ENCODE measurements around the gene HMGCS2. TPM values are rescaled to one million over a fixed set of nuclear protein-coding genes. Genes with fewer than 3 reads are reported as not detected.

Gene HMGCS2
- polyA plus RNA-seq, 1 of the 3 experiments (the other 2 are of a cell fraction), result not detected

DNA sequence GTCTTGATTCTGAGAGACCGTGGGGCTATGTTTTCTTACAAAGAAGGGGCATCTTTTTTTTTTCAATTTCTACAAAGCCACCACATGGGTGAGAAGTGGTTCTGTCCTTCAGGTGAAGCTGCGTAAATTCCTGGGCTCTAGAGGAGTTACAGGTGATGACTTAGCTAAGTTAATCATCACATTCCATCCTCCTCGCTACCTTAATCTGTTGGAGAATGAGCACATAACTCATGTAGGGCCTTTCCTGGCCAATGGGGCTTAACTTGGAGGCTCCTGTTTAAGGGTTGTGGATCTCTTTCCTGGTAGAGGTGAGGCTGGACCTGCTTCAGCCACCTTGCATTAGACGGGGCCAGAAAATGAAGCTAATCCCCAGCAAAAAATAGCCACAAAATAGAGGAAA is 22.7 kb upstream of the HMGCS2 start:
- Histone ChIP-seq H3K9me3 (no peaks in the 10 kb centered on the region), H4K20me1 (ENCODE audit: insufficient read depth) (no peaks in the 10 kb centered on the region), H3K27me3 (ENCODE audit: insufficient read depth) (no peaks in the 10 kb centered on the region), H3K4me1 (ENCODE audit: control insufficient read depth in 1 of 2, insufficient read depth in 2 of 2, low read depth in 1 of 2, low read length in 1 of 2) (no peaks in the 10 kb centered on the region; a peak in 1 of 4 replicates), H3K9me2 (no peaks in the 10 kb centered on the region), H2AFZ (ENCODE audit: low read depth) (no peak overlapping the region), H3K4me3 (ENCODE audit: low read depth in 2 of 2, low read length in 1 of 2) (no peak overlapping the region), H3K4me2 (no peak overlapping the region), H3K27ac (ENCODE audit: low read depth in 2 of 2, low read length in 1 of 2) (no peak overlapping the region), H3F3A (replicated peaks; ENCODE audit: insufficient read depth) (no peaks in the 10 kb centered on the region), H3K36me3 (replicated peaks in 1 of 2; ENCODE audit: control insufficient read depth in 1 of 2, insufficient read depth in 2 of 2, low read length in 1 of 2) (no peaks in the 10 kb centered on the region), H3K9ac (no peak overlapping the region), H3K79me2 (ENCODE audit: insufficient read depth) (no peaks in the 10 kb centered on the region)
- DNase-seq, result no peak
- TF ChIP-seq, protein P1, sequence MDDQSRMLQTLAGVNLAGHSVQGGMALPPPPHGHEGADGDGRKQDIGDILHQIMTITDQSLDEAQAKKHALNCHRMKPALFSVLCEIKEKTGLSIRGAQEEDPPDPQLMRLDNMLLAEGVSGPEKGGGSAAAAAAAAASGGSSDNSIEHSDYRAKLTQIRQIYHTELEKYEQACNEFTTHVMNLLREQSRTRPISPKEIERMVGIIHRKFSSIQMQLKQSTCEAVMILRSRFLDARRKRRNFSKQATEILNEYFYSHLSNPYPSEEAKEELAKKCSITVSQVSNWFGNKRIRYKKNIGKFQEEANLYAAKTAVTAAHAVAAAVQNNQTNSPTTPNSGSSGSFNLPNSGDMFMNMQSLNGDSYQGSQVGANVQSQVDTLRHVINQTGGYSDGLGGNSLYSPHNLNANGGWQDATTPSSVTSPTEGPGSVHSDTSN (IDR thresholded peaks at IDR 0.05), result no peak
- no peak for TF ChIP-seq ELF1 (IDR thresholded peaks at IDR 0.05)
- TF ChIP-seq RFX5 (IDR thresholded peaks at IDR 0.05; ENCODE audit: low read length), result no peak
- TF ChIP-seq POLR2AphosphoS5 (IDR thresholded peaks at IDR 0.05; ENCODE audit: low read depth, low read length), result no peak
- TF ChIP-seq RAD21 (IDR thresholded peaks at IDR 0.05; ENCODE audit: low read length), result no peak
- 82% methylated on average over 4 of the region's 4 CpGs for WGBS (ENCODE audit: low lambda C conversion rate)
- POLR2A ChIA-PET, result no interaction called here
- CTCF ChIA-PET, result interaction anchor here (0.5 to 0.8 kb wide), 2 partner anchors 18 to 94 kb away, joined by 3 read pairs; no protein-coding TSS in a partner anchor

DNA sequence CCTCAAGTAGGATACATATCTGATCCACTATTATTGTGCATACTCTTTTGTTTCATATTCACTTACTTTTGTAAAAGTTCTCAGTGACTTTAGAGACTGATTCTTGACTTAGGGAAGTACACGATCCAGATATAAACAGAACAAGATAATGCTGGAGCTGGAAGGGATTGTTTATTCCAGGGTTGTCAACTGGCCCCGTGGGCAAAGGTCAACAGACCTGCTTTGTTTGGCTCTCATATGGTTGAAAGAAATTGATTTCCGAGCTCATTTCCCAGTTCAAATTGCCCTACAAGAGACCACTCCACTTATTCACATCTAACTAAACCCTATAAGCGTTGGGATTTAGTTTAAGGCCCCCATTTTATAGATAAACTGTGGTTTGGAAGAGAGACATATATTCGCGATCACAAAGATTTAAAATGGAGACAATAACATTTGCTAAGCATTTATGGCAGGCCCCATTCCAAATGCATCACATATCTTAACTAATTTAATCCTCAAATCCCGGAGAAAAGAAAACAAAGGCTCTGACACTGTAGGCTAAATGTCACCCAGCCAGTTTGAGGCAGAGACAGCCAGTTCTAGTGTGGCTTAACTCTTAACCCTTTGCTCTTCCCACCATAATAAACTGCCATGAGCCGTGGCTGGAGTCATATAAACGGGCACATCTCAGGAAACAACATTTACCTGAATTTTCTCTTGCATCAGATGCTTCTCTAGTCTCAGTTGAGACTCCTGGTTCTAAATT is 21.9 kb upstream of the HMGCS2 start:
- H3K27ac ChIP-seq (ENCODE audit: low read depth in 2 of 2, low read length in 1 of 2), result no peak overlapping the region
- no peak overlapping the region for H3K4me2 ChIP-seq
- ChIA-PET CTCF (interaction anchor here (1.3 to 2.5 kb wide), 3 partner anchors 16 to 46 kb away, joined by 3 to 12 read pairs (median 4); no protein-coding TSS in a partner anchor), POLR2A (no interaction called here)
- no peak overlapping the region for H3K9ac ChIP-seq
- H2AFZ ChIP-seq (ENCODE audit: low read depth), result no peak overlapping the region
- no peaks in the 10 kb centered on the region for H3K36me3 ChIP-seq (replicated peaks in 1 of 2; ENCODE audit: control insufficient read depth in 1 of 2, insufficient read depth in 2 of 2, low read length in 1 of 2)
- H3K27me3 ChIP-seq (ENCODE audit: insufficient read depth), result no peaks in the 10 kb centered on the region; the same call in 1 of the 2 replicates
- no peaks in the 10 kb centered on the region for H4K20me1 ChIP-seq (ENCODE audit: insufficient read depth)
- 61% methylated on average over 9 of the region's 9 CpGs for WGBS (ENCODE audit: low lambda C conversion rate)
- no peaks in the 10 kb centered on the region for H3K9me2 ChIP-seq
- no peaks in the 10 kb centered on the region for H3F3A ChIP-seq (replicated peaks; ENCODE audit: insufficient read depth)
- no peaks in the 10 kb centered on the region; a peak in 1 of 4 replicates for H3K4me1 ChIP-seq (ENCODE audit: control insufficient read depth in 1 of 2, insufficient read depth in 2 of 2, low read depth in 1 of 2, low read length in 1 of 2)
- H3K9me3 ChIP-seq, result no peaks in the 10 kb centered on the region
- no peak for DNase-seq
- no peaks in the 10 kb centered on the region for H3K79me2 ChIP-seq (ENCODE audit: insufficient read depth)
- H3K4me3 ChIP-seq (ENCODE audit: low read depth in 2 of 2, low read length in 1 of 2), result no peak overlapping the region
- no peak for TF ChIP-seq FOXM1 (IDR thresholded peaks at IDR 0.05; ENCODE audit: low read depth)
- no peak for TF ChIP-seq SMC3 (IDR thresholded peaks at IDR 0.05; ENCODE audit: low read depth, low read length)
- TF ChIP-seq, protein P1 (IDR thresholded peaks at IDR 0.05), result no peak
- TF ChIP-seq NRF1 (IDR thresholded peaks at IDR 0.05; ENCODE audit: low read depth, low read length), result no peak
- TF ChIP-seq FOSL2 (IDR thresholded peaks at IDR 0.05; ENCODE audit: borderline replicate concordance, low read depth), result no peak
- TF ChIP-seq RAD21 (IDR thresholded peaks at IDR 0.05; ENCODE audit: low read length), result no peak
- no peak for TF ChIP-seq NFIC (IDR thresholded peaks at IDR 0.05; ENCODE audit: borderline replicate concordance)
- TF ChIP-seq, protein P2, sequence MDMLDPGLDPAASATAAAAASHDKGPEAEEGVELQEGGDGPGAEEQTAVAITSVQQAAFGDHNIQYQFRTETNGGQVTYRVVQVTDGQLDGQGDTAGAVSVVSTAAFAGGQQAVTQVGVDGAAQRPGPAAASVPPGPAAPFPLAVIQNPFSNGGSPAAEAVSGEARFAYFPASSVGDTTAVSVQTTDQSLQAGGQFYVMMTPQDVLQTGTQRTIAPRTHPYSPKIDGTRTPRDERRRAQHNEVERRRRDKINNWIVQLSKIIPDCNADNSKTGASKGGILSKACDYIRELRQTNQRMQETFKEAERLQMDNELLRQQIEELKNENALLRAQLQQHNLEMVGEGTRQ (IDR thresholded peaks at IDR 0.05; ENCODE audit: borderline replicate concordance, low read depth, low read length), result no peak
- no peak for TF ChIP-seq FOXJ3 (CRISPR knock-in tag; IDR thresholded peaks at IDR 0.05)
- TF ChIP-seq RXRA (IDR thresholded peaks at IDR 0.05; ENCODE audit: borderline replicate concordance, low read depth), result no peak
- TF ChIP-seq TAF1 (IDR thresholded peaks at IDR 0.05; ENCODE audit: borderline replicate concordance, low read depth, low read length), result no peak
- no peak for TF ChIP-seq GATA2 (CRISPR knock-in tag; IDR thresholded peaks at IDR 0.05)
- no peak for TF ChIP-seq SIN3A (IDR thresholded peaks at IDR 0.05; ENCODE audit: borderline replicate concordance, low read depth, low read length)
- TF ChIP-seq, protein P3, sequence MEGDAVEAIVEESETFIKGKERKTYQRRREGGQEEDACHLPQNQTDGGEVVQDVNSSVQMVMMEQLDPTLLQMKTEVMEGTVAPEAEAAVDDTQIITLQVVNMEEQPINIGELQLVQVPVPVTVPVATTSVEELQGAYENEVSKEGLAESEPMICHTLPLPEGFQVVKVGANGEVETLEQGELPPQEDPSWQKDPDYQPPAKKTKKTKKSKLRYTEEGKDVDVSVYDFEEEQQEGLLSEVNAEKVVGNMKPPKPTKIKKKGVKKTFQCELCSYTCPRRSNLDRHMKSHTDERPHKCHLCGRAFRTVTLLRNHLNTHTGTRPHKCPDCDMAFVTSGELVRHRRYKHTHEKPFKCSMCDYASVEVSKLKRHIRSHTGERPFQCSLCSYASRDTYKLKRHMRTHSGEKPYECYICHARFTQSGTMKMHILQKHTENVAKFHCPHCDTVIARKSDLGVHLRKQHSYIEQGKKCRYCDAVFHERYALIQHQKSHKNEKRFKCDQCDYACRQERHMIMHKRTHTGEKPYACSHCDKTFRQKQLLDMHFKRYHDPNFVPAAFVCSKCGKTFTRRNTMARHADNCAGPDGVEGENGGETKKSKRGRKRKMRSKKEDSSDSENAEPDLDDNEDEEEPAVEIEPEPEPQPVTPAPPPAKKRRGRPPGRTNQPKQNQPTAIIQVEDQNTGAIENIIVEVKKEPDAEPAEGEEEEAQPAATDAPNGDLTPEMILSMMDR (IDR thresholded peaks at IDR 0.05), result no peak
- no peak for TF ChIP-seq MEF2A (IDR thresholded peaks at IDR 0.05; ENCODE audit: borderline replicate concordance, low read depth)
- TF ChIP-seq MXI1 (IDR thresholded peaks at IDR 0.05; ENCODE audit: low read depth, low read length), result no peak
- TF ChIP-seq EP300 (IDR thresholded peaks at IDR 0.05; ENCODE audit: borderline replicate concordance in 1 of 2, low read depth in 1 of 2, low read length in 1 of 2), result no peak
- TF ChIP-seq CHD2 (IDR thresholded peaks at IDR 0.05; ENCODE audit: low read length, partially characterized antibody), result no peak

Data from SK-N-SH (cell line).